NOMO-1 treated with dmso at 0.1 percent for 144 hours (cell line): ENCODE measurements around the gene PCDHB10.
"Not testable (repeated sequence)": the region's sequence is repeated elsewhere in the genome, so short reads cannot be mapped to it uniquely, and the experiment has no call there.

ENCODE experiments used
- DNase-seq: peaks from one replicate; lab custom pipeline; 2025; ENCODE audit not compliant: unreplicated experiment; lab: John Stamatoyannopoulos, UW

PCDHB10 gene

DNA sequence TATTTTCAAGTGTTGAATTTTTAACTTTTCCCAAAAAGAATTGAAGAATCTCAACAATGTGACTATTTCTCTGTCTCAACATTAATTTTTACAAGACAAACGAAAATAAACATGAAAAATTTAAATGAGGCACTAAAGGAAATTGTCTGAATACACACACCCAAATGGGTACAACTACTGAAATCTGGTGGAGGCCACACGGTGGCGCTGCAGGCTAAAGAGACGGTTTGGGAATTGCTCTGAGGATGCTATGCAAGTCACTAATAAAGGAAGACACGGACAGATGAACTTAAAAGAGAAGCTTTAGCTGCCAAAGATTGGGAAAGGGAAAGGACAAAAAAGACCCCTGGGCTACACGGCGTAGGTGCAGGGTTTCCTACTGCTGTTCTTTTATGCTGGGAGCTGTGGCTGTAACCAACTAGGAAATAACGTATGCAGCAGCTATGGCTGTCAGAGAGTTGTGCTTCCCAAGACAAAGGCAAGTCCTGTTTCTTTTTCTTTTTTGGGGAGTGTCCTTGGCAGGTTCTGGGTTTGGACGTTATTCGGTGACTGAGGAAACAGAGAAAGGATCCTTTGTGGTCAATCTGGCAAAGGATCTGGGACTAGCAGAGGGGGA is at the start of gene PCDHB10:
TSS of gene PCDHB10 (plus strand) at position 244 of the 616 bp plus-strand sequence. CDS start at position 444, 200 bp downstream.
- DNase-seq = no peak

DNA sequence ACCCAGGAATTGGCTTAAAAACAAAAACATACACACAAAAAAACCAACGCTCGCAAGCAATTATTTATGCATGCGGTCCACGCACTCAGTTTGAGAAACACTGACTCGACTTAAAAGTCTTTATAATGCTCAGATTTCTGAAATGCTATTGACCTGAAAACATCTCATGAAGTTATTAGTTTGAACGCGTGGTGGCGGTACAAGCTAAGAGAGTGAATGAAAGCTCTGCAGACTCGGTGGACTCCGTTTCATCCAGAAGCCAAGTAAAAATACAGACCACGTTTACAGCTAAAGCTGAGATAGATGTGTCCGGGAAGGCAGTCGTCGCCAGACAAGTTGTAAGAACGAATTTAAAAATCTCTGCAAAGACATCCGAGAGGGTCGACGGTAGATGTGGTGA is 42.3 kb upstream of the PCDHB10 start, which contains the start of gene PCDHB6:
TSS of gene PCDHB6 (plus strand) at position 246 of the 400 bp plus-strand sequence. CDS start 201 bp downstream, outside the sequence.
- DNase-seq = no peak

DNA sequence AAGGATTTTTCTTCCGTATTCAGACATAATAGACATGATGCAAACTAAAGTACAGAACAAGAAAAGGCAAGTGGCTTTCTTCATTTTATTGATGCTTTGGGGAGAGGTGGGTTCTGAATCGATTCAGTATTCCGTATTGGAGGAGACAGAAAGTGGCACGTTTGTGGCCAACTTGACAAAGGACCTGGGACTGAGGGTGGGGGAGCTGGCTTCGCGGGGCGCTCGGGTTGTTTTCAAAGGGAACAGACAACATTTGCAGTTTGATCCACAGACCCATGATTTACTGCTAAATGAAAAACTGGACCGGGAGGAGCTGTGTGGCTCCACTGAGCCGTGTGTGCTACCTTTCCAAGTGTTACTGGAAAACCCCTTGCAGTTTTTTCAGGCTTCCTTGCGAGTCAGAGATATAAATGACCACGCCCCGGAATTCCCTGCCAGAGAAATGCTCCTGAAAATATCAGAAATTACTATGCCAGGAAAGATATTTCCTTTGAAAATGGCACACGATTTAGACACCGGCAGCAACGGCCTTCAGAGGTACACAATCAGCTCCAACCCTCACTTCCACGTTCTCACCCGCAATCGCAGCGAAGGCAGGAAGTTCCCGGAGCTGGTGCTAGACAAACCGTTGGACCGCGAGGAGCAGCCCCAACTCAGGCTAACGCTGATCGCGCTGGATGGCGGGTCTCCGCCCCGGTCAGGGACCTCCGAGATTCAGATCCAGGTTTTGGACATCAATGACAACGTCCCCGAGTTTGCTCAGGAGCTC is 41.7 kb upstream of the PCDHB10 start:
- no peak for DNase-seq

DNA sequence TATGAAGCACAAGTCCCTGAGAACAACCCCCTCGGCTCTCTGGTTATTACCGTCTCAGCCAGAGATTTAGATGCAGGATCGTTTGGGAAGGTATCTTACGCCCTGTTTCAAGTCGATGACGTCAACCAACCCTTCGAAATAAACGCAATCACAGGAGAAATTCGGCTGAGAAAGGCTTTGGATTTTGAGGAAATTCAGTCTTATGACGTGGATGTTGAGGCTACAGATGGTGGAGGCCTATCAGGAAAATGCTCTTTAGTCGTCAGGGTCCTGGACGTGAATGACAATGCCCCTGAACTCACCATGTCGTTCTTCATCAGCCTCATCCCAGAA is 41.2 kb upstream of the PCDHB10 start:
- DNase-seq = no peak

DNA sequence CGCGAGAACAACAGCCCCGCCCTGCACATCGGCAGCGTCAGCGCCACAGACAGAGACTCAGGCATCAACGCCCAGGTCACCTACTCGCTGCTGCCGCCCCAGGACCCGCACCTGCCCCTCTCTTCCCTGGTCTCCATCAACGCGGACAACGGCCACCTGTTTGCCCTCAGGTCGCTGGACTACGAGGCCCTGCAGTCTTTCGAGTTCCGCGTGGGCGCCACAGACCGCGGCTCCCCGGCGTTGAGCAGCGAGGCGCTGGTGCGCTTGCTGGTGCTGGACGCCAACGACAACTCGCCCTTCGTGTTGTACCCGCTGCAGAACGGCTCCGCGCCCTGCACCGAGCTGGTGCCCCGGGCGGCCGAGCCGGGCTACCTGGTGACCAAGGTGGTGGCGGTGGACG is 40.5 kb upstream of the PCDHB10 start:
- not testable (repeated sequence) for DNase-seq

DNA sequence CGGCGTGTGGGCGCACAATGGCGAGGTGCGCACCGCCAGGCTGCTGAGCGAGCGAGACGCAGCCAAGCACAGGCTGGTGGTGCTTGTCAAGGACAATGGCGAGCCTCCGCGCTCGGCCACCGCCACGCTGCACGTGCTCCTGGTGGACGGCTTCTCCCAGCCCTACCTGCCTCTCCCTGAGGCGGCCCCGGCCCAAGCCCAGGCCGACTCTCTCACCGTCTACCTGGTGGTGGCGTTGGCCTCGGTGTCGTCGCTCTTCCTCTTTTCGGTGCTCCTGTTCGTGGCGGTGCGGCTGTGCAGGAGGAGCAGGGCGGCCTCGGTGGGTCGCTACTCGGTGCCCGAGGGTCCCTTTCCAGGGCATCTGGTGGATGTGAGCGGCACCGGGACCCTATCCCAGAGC is 40.1 kb upstream of the PCDHB10 start:
- DNase-seq = not testable (repeated sequence)

DNA sequence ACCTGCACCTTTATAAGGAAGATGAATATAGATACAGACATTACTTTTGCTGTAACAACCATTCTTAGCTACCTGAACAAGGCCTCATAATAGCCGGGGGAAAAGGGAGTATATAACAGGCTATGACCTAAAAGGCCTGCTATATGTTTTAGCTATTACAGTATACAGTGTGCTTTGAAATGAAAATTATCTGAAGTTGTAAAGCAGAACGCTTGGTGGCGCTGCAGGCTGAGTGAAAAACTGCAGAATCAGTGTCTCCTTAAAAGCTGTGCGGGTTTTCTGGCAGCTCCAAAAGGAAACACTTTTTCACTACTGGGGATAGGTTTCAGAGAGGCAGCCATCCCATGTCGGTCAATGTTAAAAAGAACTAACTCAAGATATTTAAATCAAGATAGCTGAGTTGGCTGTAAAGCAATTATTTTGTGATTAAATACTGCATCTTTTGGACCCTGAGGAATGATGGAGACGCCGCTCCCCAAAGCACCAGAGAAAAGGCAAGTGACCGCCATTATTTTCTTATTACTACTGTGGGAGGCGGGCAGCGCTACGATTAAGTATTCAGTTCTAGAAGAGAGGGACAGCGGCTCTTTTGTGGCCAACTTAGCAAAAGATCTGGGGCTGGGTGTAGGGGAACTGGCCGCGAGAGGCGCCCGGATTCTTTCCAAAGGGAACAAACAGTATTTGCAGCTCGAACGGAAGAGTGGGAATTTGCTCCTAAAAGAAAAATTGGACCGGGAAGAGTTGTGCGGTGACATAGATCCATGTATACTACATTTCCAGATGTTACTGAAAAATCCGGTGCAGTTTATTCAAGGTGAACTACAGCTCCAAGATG is 36.4 kb upstream of the PCDHB10 start:
- no peak for DNase-seq

DNA sequence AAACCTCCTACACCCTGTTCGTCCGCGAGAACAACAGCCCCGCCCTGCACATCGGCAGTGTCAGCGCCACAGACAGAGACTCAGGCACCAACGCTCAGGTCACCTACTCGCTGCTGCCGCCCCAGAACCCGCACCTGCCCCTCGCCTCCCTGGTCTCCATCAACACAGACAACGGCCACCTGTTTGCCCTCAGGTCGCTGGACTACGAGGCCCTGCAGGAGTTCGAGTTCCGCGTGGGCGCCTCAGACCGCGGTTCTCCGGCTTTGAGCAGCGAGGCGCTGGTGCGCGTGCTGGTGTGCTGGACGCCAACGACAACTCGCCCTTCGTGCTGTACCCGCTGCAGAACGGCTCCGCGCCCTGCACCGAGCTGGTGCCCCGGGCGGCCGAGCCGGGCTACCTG is 34.8 kb upstream of the PCDHB10 start:
- not testable (repeated sequence) for DNase-seq

DNA sequence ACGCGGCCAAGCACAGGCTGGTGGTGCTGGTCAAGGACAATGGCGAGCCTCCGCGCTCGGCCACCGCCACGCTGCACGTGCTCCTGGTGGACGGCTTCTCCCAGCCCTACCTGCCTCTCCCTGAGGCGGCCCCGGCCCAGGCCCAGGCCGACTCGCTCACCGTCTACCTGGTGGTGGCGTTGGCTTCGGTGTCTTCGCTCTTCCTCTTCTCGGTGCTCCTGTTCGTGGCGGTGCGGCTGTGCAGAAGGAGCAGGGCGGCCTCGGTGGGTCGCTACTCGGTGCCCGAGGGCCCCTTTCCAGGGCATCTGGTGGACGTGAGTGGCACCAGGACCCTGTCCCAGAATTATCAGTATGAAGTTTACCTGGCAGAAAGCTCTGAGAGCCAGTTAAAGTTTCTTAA is 34.3 kb upstream of the PCDHB10 start:
- not testable (repeated sequence) for DNase-seq

DNA sequence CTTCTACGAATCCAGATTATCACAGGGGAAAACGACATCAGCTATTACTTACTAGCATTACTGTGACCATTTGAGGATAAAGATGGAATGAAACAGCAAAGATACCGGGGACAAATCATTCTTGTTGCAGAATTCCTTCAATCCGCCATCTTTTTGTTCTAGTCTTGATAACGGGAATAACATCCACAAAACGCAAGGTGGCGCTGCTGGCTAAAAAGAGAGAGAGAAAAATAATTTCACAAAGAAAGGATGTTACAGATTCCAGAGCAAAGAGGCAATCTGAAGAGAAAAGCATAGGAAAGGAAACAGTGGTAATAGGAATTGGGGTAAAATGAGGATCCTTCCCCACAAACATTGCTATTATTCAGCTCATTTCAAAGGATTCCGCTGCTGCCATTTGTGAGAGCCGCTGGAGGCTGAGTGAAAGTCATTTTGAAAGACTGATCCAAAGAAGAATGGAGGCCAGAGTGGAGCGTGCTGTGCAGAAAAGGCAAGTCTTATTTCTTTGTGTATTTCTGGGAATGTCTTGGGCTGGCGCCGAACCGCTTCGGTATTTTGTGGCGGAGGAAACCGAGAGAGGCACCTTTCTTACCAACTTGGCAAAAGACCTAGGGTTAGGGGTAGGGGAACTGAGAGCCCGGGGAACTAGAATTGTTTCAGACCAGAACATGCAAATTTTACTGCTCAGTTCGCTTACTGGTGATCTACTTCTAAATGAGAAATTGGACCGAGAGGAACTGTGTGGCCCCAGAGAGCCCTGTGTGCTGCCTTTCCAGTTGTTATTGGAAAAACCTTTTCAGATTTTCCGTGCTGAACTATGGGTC is 19.6 kb upstream of the PCDHB10 start, which contains the start of gene PCDHB7:
TSS of gene PCDHB7 (plus strand) at position 264 of the 824 bp plus-strand sequence. CDS start at position 456, 192 bp downstream.
- DNase-seq = no peak

DNA sequence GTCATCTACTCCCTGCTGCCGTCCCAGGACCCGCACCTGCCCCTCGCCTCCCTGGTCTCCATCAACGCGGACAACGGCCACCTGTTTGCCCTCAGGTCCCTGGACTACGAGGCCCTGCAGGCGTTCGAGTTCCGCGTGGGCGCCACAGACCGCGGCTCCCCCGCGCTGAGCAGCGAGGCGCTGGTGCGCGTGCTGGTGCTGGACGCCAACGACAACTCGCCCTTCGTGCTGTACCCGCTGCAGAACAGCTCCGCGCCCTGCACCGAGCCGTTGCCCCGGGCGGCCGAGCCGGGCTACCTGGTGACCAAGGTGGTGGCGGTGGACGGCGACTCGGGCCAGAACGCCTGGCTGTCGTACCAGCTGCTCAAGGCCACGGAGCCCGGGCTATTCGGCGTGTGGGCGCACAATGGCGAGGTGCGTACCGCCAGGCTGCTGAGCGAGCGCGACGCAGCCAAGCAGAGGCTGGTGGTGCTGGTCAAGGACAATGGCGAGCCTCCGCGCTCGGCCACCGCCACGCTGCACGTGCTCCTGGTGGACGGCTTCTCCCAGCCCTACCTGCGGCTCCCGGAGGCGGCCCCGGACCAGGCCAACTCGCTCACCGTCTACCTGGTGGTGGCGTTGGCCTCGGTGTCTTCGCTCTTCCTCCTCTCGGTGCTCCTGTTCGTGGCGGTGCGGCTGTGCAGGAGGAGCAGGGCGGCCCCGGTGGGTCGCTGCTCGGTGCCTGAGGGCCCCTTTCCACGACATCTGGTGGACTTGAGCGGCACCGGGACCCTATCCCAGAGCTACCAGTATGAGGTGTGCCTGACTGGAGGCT is 17.7 kb upstream of the PCDHB10 start:
- not testable (repeated sequence) for DNase-seq

DNA sequence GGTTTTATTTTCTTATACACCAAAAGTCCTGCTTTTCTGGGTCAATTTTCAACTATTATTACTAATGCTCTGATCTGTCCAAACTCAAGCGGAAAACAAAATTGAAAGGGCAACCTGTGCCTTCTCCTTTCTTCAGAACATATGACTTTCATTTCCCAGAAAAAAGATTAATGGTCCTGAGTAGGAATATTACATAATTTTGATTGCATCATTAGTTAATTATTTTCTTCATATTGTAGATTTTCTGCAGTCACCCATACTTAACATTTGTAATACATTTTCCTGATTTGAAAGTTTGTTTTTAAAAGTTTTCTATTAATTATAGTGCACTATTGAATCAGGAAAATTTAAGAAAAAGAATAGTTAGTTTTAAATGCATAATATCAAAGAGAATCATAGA is 16.2 kb upstream of the PCDHB10 start:
- no peak for DNase-seq

DNA sequence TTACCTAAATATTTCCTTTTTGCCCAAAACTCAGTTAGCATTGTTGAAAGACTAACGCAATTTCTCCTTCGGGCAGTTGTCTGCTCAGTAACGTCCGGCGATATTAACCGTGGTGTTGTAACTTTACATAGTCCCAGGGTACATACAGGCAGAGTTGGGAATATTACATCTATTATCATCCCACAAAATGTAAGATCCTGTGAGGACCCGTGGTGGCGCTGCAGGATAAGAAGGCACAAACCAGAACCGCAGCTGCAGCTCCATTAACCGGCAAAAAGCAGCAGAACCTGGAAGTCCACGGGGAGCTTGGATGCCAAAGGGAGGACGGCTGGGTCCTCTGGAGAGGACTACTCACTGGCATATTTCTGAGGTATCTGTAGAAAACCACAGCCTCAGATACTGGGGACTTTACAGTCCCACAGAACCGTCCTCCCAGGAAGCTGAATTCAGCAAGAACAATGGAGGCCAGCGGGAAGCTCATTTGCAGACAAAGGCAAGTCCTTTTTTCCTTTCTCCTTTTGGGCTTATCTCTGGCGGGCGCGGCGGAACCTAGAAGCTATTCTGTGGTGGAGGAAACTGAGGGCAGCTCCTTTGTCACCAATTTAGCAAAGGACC is 14.5 kb upstream of the PCDHB10 start, which contains the start of gene PCDHB8:
TSS of gene PCDHB8 (plus strand) at position 214 of the 615 bp plus-strand sequence. CDS start at position 459, 245 bp downstream.
- not testable (repeated sequence) for DNase-seq

DNA sequence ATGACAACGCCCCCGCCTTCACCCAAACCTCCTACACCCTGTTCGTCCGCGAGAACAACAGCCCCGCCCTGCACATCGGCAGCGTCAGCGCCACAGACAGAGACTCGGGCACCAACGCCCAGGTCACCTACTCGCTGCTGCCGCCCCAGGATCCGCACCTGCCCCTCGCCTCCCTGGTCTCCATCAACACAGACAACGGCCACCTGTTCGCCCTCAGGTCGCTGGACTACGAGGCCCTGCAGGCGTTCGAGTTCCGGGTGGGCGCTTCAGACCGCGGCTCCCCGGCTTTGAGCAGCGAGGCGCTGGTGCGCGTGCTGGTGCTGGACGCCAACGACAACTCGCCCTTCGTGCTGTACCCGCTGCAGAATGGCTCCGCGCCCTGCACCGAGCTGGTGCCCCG is 12.8 kb upstream of the PCDHB10 start:
- not testable (repeated sequence) for DNase-seq

DNA sequence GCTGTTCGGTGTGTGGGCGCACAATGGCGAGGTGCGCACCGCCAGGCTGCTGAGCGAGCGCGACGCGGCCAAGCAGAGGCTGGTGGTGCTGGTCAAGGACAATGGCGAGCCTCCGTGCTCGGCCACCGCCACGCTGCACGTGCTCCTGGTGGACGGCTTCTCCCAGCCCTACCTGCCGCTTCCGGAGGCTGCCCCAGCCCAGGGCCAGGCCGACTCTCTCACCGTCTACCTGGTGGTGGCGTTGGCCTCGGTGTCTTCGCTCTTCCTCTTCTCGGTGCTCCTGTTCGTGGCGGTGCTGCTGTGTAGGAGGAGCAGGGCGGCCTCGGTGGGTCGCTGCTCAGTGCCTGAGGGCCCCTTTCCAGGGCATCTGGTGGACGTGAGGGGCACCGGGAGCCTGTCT is 12.3 kb upstream of the PCDHB10 start:
- DNase-seq = not testable (repeated sequence)

DNA sequence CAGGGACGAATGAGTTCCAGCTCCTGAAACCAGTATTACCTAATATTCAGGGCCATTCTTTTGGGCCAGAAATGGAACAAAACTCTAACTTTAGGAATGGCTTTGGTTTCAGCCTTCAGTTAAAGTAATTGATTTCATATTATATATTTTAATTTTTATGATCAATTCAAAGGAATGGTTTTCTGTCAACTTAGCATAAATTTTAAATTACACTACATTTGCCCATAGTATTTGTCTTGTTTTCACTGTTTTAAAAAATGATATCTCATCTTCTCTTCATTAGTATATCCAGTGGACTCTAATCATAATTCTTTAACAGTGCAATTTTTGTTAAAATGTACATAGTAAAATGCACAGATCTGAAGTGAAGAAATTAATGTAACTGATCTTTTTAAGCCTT is 11.8 kb upstream of the PCDHB10 start:
- DNase-seq = no peak

DNA sequence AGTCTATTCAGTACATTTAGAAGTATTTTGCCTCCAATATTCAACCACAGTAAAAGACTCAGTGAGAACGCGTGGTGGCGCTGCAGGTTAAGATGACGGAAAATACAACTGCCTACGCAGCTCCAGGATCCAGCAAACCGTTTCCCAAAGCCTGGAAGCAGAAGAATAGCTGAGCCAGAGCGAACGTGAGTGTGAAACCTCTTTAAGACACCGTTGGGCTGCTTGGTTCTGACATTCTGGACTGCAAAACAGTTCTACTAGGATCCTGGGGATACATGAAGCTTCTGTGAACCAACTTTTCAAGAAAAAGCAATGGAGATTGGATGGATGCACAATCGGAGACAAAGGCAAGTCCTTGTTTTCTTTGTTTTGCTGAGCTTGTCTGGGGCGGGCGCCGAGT is 9.9 kb upstream of the PCDHB10 start, which contains the start of gene PCDHB16:
TSS of gene PCDHB16 (plus strand) at position 140 of the 400 bp plus-strand sequence. CDS start at position 313, 173 bp downstream.
- DNase-seq = no peak

DNA sequence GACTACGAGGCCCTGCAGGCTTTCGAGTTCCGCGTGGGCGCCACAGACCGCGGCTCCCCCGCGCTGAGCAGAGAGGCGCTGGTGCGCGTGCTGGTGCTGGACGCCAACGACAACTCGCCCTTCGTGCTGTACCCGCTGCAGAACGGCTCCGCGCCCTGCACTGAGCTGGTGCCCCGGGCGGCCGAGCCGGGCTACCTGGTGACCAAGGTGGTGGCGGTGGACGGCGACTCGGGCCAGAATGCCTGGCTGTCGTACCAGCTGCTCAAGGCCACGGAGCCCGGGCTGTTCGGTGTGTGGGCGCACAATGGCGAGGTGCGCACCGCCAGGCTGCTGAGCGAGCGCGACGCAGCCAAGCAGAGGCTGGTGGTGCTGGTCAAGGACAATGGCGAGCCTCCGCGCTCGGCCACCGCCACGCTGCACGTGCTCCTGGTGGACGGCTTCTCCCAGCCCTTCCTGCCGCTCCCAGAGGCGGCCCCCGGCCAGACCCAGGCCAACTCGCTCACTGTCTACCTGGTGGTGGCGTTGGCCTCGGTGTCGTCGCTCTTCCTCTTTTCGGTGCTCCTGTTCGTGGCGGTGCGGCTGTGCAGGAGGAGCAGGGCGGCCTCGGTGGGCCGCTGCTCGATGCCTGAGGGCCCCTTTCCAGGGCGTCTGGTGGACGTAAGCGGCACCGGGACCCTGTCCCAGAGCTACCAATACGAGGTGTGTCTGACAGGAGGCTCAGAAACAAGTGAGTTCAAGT is 7.9 kb upstream of the PCDHB10 start:
- not testable (repeated sequence) for DNase-seq
